Endometrial microvascular endothelial cells (primary cell): ENCODE data around the gene HSD17B4. TPM values are rescaled to one million over a fixed set of nuclear protein-coding genes. Genes with fewer than 3 reads are reported as not detected.

ENCODE experiments used
- in situ Hi-C: cut with HindIII; loops from 2 replicates; pipeline ENCODE4 v1.10.0; 2017; ENCODE audit warnings: low sequenced_read_pairs, low pct_unique_long_range_greater_than_20kb; ENCODE audit errors: inconsistent ontology term
- total RNA-seq: library from RNA; depleted of rRNA; stranded (reverse); fragments of >200 nt; gene quantifications from one replicate; pipeline ENCODE4 v1.2.3, GENCODE V29; 2015; ENCODE audit errors: inconsistent ontology term

Gene HSD17B4
- total RNA-seq, 1 donor from 2014 or later = 103 TPM

DNA sequence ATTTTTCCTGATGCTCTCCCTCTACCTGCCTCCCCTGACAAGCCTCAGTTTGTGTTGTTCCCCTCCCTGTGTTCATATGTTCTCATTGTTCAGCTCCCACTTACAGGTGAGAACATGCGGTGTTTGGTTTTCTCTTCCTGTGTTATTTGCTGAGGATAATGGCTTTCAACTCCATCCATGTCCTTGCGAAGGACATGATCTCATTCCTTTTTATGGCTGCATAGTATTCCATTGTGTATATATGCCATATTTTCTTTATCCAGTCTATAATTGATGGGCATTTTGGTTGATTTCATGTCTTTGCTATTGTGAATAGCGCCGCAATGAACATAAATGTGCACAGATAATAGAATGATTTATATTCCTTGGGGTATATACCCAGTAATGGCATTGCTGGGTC is 99.5 kb downstream of the HSD17B4 start:
- in situ Hi-C loops = no loop called here

DNA sequence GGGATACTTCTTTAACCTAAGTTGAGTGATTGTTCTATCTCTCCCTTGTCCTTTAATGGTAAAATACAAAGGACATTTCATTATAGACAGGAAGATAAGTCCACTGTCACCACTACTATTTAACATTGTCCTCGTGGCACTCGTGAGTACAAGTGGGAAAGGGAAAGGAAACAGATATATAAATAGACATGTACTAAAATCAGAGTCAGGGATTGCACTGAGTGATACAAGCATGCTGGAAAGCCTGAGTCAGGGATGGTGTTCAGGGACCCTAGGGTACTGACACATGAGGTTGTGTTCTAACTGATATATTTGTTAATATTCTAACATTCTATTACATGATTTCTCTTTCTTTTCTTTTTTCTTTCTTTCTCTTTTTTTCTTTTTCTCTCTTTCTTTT is 102.3 kb downstream of the HSD17B4 start:
- in situ Hi-C loops = no loop called here

DNA sequence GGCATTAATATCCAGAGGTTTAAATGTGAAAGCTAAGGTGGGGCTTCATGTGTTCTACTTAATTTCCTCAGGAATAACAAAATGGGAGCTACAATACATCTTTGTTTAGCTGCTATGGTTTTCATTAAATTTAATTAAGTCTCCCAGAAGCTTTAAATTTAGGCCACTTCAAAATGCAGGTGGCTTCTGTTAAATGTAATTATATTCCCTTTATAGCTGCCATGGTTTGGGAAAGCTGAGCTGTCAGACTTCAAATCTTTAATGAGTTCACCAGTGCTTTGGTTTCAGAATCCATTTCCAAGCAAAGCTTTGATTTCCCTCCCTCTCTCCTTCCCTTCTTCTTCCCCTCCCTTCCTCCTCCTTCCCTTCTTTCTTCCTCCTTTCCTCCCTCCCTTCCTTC is 118.6 kb downstream of the HSD17B4 start:
- in situ Hi-C loops = no loop called here

DNA sequence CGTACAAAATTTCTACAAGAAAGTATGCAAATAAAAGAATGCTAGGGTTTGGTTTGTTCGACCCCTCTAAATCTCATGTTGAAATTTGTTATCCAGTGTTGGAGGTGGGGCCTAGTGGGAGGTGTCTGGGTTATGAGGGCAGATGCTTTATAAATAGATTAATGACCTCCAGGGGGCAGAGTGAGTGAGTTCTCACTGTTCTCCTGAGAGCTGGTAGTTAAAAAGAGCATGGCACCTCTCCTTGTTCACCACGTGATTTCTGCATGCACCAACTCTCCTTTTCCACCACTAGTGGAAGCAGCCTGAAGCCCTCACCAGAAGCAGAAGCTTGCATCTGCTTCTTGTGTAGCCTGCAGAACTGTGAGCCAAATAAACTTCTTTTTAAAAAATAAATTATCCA is 126.6 kb downstream of the HSD17B4 start:
- in situ Hi-C loops = no loop called here

DNA sequence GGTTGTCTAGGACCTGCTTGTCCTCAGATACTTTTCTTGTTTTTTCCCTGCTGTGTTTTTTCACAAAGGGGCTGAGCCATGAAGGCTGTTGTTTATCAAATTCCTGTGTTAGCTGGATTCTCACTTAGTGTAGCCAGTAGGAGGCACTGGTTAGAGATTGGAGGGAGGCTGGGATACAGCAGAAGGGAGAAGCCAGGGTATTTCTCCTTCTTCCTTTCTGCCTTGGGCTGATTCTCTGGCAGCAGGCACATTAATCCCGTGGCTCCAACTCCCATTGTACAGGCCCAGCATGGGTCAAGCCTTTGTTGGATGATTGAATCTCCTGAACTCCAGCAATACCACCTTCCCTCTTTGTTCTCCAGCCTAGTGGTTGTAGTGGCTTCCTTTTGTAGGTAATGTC is 130.7 kb downstream of the HSD17B4 start:
- in situ Hi-C loops = no loop called here

DNA sequence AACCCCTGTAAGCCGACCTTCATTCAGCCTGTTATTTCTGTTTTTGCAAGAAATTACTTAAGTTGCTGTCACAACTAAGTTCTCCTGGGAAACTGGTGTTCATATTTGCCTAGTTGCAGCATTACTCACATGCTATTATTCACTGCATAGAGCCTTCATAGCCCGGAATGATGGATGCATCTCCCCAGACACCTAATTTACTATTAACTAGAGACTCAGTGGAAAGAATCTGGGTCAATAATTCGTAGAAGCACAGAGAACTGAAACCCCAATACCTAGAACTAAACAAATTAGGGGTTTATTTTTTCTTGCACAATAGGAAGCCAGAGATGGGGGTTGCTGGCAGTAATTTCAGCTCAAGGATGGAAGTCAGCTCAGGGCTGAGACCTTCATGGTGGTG is 131.4 kb downstream of the HSD17B4 start:
- in situ Hi-C loops = no loop called here

Other genes starting within 250 kb of the HSD17B4 start
- 6.9 TPM for gene TNFAIP8, start 96.5 kb upstream of the HSD17B4 start, total RNA-seq
- gene FAM170A, start 177.1 kb downstream of the HSD17B4 start, total RNA-seq = not detected